ENCODE results near the gene RRM2.
A peak's percentile ranks its signal among the peaks of the same experiment; 100 is the strongest.
"Not testable (repeated sequence)": the region's sequence is repeated elsewhere in the genome, so short reads cannot be mapped to it uniquely, and the experiment has no call there.

RRM2 gene

GRCh38 chr2:10097352-10098148 lies 25.0 kb upstream of the RRM2 start:
- TF ChIP-seq CTCF (IDR thresholded peaks at IDR 0.05; ENCODE audit: extremely low read depth, insufficient read depth, missing control alignments) = peak; percentile 88
- in situ Hi-C loops (cut with MboI; ENCODE audit: low pct_unique_long_range_greater_than_20kb, low sequenced_read_pairs, unreplicated experiment) = no loop called here
- DNase-seq (ENCODE audit: low spot score) = peak; percentile 70

- no peak for TF ChIP-seq CTCF (IDR thresholded peaks at IDR 0.05; ENCODE audit: extremely low read depth, insufficient read depth, missing control alignments)
- in situ Hi-C loops (cut with MboI; ENCODE audit: low pct_unique_long_range_greater_than_20kb, low sequenced_read_pairs, unreplicated experiment) = no loop called here
Measured at GRCh38 chr2:10101491-10101890, 21.0 kb upstream of the RRM2 start.

GRCh38 chr2:10103179-10103578 lies 19.4 kb upstream of the RRM2 start:
- no peak for TF ChIP-seq CTCF (IDR thresholded peaks at IDR 0.05; ENCODE audit: extremely low read depth, insufficient read depth, missing control alignments)
- no peak for DNase-seq (ENCODE audit: low spot score)
- in situ Hi-C loops (cut with MboI; ENCODE audit: low pct_unique_long_range_greater_than_20kb, low sequenced_read_pairs, unreplicated experiment) = no loop called here

More at GRCh38 chr2:10101491-10101890, 21.0 kb upstream of the RRM2 start:
- no peak for DNase-seq (ENCODE audit: low spot score)

GRCh38 chr2:10104906-10105305 lies 17.6 kb upstream of the RRM2 start:
- DNase-seq (ENCODE audit: low spot score); in situ Hi-C loops (cut with MboI; ENCODE audit: low pct_unique_long_range_greater_than_20kb, low sequenced_read_pairs, unreplicated experiment): not testable (repeated sequence)

GRCh38 chr2:10109311-10109710 lies 13.2 kb upstream of the RRM2 start:
- in situ Hi-C loops (cut with MboI; ENCODE audit: low pct_unique_long_range_greater_than_20kb, low sequenced_read_pairs, unreplicated experiment) = no loop called here
- no peak for TF ChIP-seq CTCF (IDR thresholded peaks at IDR 0.05; ENCODE audit: extremely low read depth, insufficient read depth, missing control alignments)
- no peak for DNase-seq (ENCODE audit: low spot score)

GRCh38 chr2:10119027-10119325 lies 3.6 kb upstream of the RRM2 start:
- in situ Hi-C loops (cut with MboI; ENCODE audit: low pct_unique_long_range_greater_than_20kb, low sequenced_read_pairs, unreplicated experiment) = no loop called here

More at GRCh38 chr2:10119027-10119325, 3.6 kb upstream of the RRM2 start:
- no peak for DNase-seq (ENCODE audit: low spot score)
- TF ChIP-seq CTCF (IDR thresholded peaks at IDR 0.05; ENCODE audit: extremely low read depth, insufficient read depth, missing control alignments) = no peak

Measured in GM13977 (cell line).